ENCODE results near the gene CLIC3. TPM values are rescaled to one million over a fixed set of nuclear protein-coding genes. Genes with fewer than 3 reads are reported as not detected.
"Not testable (repeated sequence)": the region's sequence is repeated elsewhere in the genome, so short reads cannot be mapped to it uniquely, and the experiment has no call there.

The CLIC3 gene
- total RNA-seq, 2 donors from 2014 or later = 1.4 to 8.7 TPM

- DNase-seq (ENCODE audit: low spot score) (no peak), ATAC-seq (ENCODE audit: insufficient number of reproducible peaks, low FRiP score, low read depth) (no peak)
- Histone ChIP-seq H3K27me3 (replicated peaks; ENCODE audit: insufficient read depth) (no peaks in the 10 kb centered on the region), H3K4me1 (ENCODE audit: control insufficient read depth in 1 of 2, low read depth in 2 of 2) (peaks cover 3 to 4% of the 10 kb centered on the region in 2 donors), H3K27ac (no peak overlapping the region), H3K36me3 (peaks cover 2% of the 10 kb centered on the region), H3K4me3 (peak overlapping the region; percentile 52), H3K9me3 (no peaks in the 10 kb centered on the region)
- TF ChIP-seq CTCF (IDR thresholded peaks at IDR 0.05) = no peak
These were observed 37.8 kb upstream of the CLIC3 start for GRCh38 chr9:137034039-137034708.

DNA sequence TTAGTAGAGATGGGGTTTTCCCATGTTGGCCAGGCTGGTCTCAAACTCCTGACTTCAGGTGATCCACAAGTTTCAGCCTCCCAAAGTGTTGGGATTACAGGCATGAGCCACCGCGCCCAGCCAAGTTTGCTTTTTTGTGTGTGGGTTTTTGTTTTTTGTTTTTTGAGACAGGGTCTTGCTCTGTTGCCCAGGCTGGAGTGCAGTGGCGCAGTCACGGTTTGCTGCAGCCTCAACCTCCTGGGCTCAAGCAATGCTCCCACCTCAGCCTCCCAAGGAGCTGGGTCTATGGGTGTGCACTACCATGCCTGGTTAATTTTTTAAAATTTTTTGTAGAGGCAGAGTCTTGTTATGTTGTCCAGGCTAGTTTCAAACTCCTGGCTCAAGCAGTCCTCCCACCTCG, 37.1 kb upstream of the CLIC3 start:
- not testable (repeated sequence) for H3K36me3 ChIP-seq; H3K27ac ChIP-seq; DNase-seq (ENCODE audit: low spot score); ATAC-seq (ENCODE audit: insufficient number of reproducible peaks, low FRiP score, low read depth); H3K9me3 ChIP-seq; H3K27me3 ChIP-seq (replicated peaks; ENCODE audit: insufficient read depth)
- peaks cover 10 to 11% of the 10 kb centered on the region in 2 donors for H3K4me1 ChIP-seq (ENCODE audit: control insufficient read depth in 1 of 2, low read depth in 2 of 2)
- peak overlapping the region; percentile 52 for H3K4me3 ChIP-seq

DNA sequence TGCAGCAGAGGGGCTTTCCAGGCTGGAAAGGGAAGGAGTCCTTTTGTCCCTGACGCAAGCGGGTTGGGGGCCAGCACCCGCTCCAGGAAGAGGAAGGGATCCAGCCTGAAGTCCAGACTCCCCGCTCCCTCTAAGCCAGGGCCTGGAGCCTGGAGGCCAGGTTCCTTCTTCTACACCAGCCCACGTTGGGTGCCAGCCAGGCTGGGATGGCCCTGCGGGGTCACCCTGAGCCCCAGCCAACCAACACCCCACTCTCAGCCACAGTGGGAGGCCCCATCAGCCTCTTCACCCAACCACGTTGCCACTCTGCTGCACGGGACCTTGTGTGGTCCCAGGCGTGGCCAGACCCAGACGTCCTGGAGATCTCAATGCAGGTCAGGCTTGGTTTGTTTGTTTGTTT, 36.5 kb upstream of the CLIC3 start:
- Histone ChIP-seq H3K4me1 (ENCODE audit: control insufficient read depth in 1 of 2, low read depth in 2 of 2) (peaks cover 12 to 13% of the 10 kb centered on the region in 2 donors), H3K36me3 (no peaks in the 10 kb centered on the region), H3K4me3 (peak overlapping the region; percentile 52), H3K27me3 (replicated peaks; ENCODE audit: insufficient read depth) (no peaks in the 10 kb centered on the region), H3K27ac (no peak overlapping the region), H3K9me3 (no peaks in the 10 kb centered on the region)
- no peak for TF ChIP-seq CTCF (IDR thresholded peaks at IDR 0.05)
- ATAC-seq (ENCODE audit: insufficient number of reproducible peaks, low FRiP score, low read depth) (no peak), DNase-seq (ENCODE audit: low spot score) (no peak)

- H3K36me3 ChIP-seq = no peaks in the 10 kb centered on the region
- H3K27me3 ChIP-seq (replicated peaks; ENCODE audit: insufficient read depth) = no peaks in the 10 kb centered on the region
- H3K4me1 ChIP-seq (ENCODE audit: control insufficient read depth in 1 of 2, low read depth in 2 of 2) = peaks cover 16 to 19% of the 10 kb centered on the region in 2 donors
- peak within 1 kb of the TSS; percentile 20 for H3K4me3 ChIP-seq
- ATAC-seq (ENCODE audit: insufficient number of reproducible peaks, low FRiP score, low read depth) (no peak), DNase-seq (ENCODE audit: low spot score) (no peak)
- H3K27ac ChIP-seq = no peak within 1 kb of the TSS
- H3K9me3 ChIP-seq = no peaks in the 10 kb centered on the region
- no peak for TF ChIP-seq CTCF (IDR thresholded peaks at IDR 0.05)
These were observed 35.7 kb upstream of the CLIC3 start, which contains the start of gene FUT7 for GRCh38 chr9:137031904-137032640. FUT7 (minus strand) TSS chr9:137032088; CDS start chr9:137031991, 97 bp downstream.

GRCh38 chr9:137030538-137031527, 34.5 kb upstream of the CLIC3 start:
- no peaks in the 10 kb centered on the region for H3K36me3 ChIP-seq
- TF ChIP-seq CTCF (IDR thresholded peaks at IDR 0.05) = no peak
- no peaks in the 10 kb centered on the region for H3K9me3 ChIP-seq
- ATAC-seq (ENCODE audit: insufficient number of reproducible peaks, low FRiP score, low read depth) = no peak
- no peak overlapping the region for H3K27ac ChIP-seq
- no peaks in the 10 kb centered on the region for H3K27me3 ChIP-seq (replicated peaks; ENCODE audit: insufficient read depth)
- H3K4me3 ChIP-seq = no peak overlapping the region
- peaks cover 20 to 30% of the 10 kb centered on the region in 2 donors for H3K4me1 ChIP-seq (ENCODE audit: control insufficient read depth in 1 of 2, low read depth in 2 of 2)
- DNase-seq (ENCODE audit: low spot score) = no peak
